ENCODE data around the gene ACTG1. TPM values are rescaled to one million over a fixed set of nuclear protein-coding genes. Genes with fewer than 3 reads are reported as not detected.
A peak's percentile ranks its signal among the peaks of the same experiment; 100 is the strongest.

The ACTG1 gene
- polyA plus RNA-seq, 1 of the 3 experiments (the other 2 are of a cell fraction): 7,871 TPM

DNA sequence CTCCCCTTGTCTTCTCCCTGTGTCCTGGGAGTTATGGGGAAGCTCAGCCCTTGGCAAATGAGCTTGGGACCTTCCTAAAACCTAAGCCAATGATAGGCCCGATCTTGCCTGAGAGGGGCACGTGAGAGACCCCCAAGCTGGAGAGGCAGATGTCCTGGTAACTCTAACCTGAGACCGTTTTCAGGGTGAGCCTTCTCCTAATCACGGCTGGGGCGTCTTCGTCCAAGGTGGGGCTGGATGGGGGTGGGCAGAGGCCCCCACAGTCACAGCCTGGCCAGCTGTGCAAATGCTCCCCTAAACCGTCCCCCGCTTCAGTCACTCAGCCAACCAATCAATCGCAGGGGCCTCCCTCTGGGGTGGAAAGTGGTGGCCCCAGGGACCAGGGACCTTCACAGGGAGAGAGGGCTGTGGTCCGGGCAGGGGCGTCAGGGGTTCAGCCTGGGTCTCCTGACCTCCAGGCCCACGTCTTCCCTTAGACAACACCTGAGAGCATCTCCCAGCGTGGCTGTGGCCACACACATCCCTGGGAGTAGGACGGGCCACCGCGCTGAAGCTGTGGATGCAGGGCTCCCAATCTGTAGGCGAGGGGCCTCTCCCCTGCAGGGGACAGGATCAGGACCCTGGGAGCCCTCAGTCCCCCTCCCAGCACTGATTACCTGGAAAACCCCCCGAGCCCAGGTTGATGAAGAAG, 30.6 kb downstream of the ACTG1 start (continued):
- TF ChIP-seq, protein P1, sequence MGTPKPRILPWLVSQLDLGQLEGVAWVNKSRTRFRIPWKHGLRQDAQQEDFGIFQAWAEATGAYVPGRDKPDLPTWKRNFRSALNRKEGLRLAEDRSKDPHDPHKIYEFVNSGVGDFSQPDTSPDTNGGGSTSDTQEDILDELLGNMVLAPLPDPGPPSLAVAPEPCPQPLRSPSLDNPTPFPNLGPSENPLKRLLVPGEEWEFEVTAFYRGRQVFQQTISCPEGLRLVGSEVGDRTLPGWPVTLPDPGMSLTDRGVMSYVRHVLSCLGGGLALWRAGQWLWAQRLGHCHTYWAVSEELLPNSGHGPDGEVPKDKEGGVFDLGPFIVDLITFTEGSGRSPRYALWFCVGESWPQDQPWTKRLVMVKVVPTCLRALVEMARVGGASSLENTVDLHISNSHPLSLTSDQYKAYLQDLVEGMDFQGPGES (IDR thresholded peaks at IDR 0.05; ENCODE audit: low read depth, low read length): no peak
- TF ChIP-seq JUND (IDR thresholded peaks at IDR 0.05): no peak
- no peak for TF ChIP-seq MXI1 (IDR thresholded peaks at IDR 0.05; ENCODE audit: low read depth, low read length)
- TF ChIP-seq, protein P2, sequence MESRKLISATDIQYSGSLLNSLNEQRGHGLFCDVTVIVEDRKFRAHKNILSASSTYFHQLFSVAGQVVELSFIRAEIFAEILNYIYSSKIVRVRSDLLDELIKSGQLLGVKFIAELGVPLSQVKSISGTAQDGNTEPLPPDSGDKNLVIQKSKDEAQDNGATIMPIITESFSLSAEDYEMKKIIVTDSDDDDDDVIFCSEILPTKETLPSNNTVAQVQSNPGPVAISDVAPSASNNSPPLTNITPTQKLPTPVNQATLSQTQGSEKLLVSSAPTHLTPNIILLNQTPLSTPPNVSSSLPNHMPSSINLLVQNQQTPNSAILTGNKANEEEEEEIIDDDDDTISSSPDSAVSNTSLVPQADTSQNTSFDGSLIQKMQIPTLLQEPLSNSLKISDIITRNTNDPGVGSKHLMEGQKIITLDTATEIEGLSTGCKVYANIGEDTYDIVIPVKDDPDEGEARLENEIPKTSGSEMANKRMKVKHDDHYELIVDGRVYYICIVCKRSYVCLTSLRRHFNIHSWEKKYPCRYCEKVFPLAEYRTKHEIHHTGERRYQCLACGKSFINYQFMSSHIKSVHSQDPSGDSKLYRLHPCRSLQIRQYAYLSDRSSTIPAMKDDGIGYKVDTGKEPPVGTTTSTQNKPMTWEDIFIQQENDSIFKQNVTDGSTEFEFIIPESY (IDR thresholded peaks at IDR 0.05; ENCODE audit: borderline replicate concordance, low read depth): no peak
- no peak for TF ChIP-seq RAD21 (IDR thresholded peaks at IDR 0.05; ENCODE audit: low read length)
- TF ChIP-seq EZH2phosphoT487 (IDR thresholded peaks at IDR 0.05; ENCODE audit: borderline replicate concordance, low read depth): no peak
- TF ChIP-seq YY1 (IDR thresholded peaks at IDR 0.05; ENCODE audit: low read depth): no peak

DNA sequence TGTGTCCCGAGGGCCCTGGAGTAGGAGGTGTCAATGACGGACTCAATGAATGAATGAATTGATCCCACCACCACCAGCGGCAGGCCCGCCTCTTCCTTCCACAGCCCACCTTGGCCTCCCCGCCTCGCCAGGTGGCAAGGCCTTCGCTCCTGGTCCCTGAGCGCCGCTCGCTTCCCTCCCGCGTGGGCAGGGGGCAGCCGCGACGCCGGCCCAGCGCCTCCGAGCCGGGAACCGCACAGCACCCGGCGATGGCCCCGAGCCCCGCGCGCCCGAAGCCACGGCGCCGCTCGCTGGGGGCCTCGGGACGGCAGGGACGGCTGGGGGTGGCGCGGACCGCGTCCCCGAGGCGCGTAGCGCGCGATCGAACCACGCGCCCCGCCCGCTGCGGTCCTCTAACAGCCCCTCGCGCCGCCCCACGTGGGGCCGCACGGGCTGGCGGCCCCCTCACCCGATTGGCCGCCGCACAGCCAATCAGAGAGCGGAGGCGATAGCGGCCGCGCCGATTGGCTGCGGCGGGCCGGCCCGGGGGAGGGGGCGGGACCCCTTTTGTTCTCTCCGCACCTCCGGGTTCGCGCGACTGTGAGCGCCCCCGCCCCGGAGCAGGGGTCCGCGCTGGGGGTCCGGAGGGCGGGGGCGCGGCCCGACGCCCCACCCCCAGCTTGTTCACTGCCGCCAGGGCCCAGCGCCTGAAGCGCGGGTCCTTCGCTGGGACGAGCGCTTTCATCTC, 31.4 kb downstream of the ACTG1 start:
- no peak overlapping the region for H3K9ac ChIP-seq
- CTCF ChIA-PET: interaction anchor here (0.6 to 8.1 kb wide), 15 partner anchors 20 to 383 kb away, joined by 3 to 140 read pairs (median 4); partner anchors contain the start of gene BAHCC1

More for the DNA sequence above, 31.4 kb downstream of the ACTG1 start:
- no peaks in the 10 kb centered on the region for H3K36me3 ChIP-seq (replicated peaks in 1 of 2; ENCODE audit: control insufficient read depth in 1 of 2, insufficient read depth in 2 of 2, low read length in 1 of 2)
- POLR2A ChIA-PET: interaction anchor here (0.5 kb wide), 1 partner anchor 241 kb away, joined by 3 read pairs; no protein-coding TSS in a partner anchor
- H3K79me2 ChIP-seq (ENCODE audit: insufficient read depth): no peaks in the 10 kb centered on the region
- peak overlapping the region; percentile 56 for H3K4me2 ChIP-seq
- H3K9me3 ChIP-seq: no peaks in the 10 kb centered on the region
- DNase-seq: peak; percentile 99
- 63% methylated on average over 38 of the region's 94 CpGs for WGBS (ENCODE audit: low lambda C conversion rate)
- H3K27me3 ChIP-seq (ENCODE audit: insufficient read depth): no peaks in the 10 kb centered on the region
- H3K9me2 ChIP-seq: no peaks in the 10 kb centered on the region
- peak overlapping the region; percentile 14 to 17; a peak in 2 of 4 replicates for H3K4me3 ChIP-seq (ENCODE audit: low read depth in 2 of 2, low read length in 1 of 2)
- no peak overlapping the region for H3K27ac ChIP-seq (ENCODE audit: low read depth in 2 of 2, low read length in 1 of 2)
- H4K20me1 ChIP-seq (ENCODE audit: insufficient read depth): no peaks in the 10 kb centered on the region
- peak; percentile 20 for TF ChIP-seq CHD2 (IDR thresholded peaks at IDR 0.05; ENCODE audit: low read length, partially characterized antibody)
- TF ChIP-seq, protein P3, sequence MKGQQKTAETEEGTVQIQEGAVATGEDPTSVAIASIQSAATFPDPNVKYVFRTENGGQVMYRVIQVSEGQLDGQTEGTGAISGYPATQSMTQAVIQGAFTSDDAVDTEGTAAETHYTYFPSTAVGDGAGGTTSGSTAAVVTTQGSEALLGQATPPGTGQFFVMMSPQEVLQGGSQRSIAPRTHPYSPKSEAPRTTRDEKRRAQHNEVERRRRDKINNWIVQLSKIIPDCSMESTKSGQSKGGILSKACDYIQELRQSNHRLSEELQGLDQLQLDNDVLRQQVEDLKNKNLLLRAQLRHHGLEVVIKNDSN (IDR thresholded peaks at IDR 0.05; ENCODE audit: borderline replicate concordance, low read depth): no peak
- TF ChIP-seq, protein P4, sequence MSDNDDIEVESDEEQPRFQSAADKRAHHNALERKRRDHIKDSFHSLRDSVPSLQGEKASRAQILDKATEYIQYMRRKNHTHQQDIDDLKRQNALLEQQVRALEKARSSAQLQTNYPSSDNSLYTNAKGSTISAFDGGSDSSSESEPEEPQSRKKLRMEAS (IDR thresholded peaks at IDR 0.05; ENCODE audit: low read depth): peak; percentile 78
- 0 out of 2 replicates have a peak, but pooled peaks have one; percentile 22 for TF ChIP-seq MXI1 (IDR thresholded peaks at IDR 0.05; ENCODE audit: low read depth, low read length)
- TF ChIP-seq, protein P1 (IDR thresholded peaks at IDR 0.05; ENCODE audit: low read depth, low read length): 0 out of 2 replicates have a peak, but pooled peaks have one; percentile 29
- H3F3A ChIP-seq (replicated peaks; ENCODE audit: insufficient read depth): peaks cover 7% of the 10 kb centered on the region
- peaks cover 0 to 48% of the 10 kb centered on the region in 2 experiments; a peak in 2 of 4 replicates for H3K4me1 ChIP-seq (ENCODE audit: control insufficient read depth in 1 of 2, insufficient read depth in 2 of 2, low read depth in 1 of 2, low read length in 1 of 2)
- H2AFZ ChIP-seq (ENCODE audit: low read depth): no peak overlapping the region

Measured in SK-N-SH (cell line).